ENCODE data around the gene TAGLN. TPM values are rescaled to one million over a fixed set of nuclear protein-coding genes. Genes with fewer than 3 reads are reported as not detected.

Gene TAGLN
- total RNA-seq, 2 donors from 2014 or later = 442 to 1,859 TPM

GRCh38 chr11:117189941-117190544 is 9.1 kb upstream of the TAGLN start:
- DNase-seq (ENCODE audit: low spot score) = no peak
- H3K27me3 ChIP-seq = no peaks in the 10 kb centered on the region
- H3K9me3 ChIP-seq = no peaks in the 10 kb centered on the region
- peaks cover 85% of the 10 kb centered on the region for H3K36me3 ChIP-seq
- H3K4me1 ChIP-seq = no peaks in the 10 kb centered on the region
- TF ChIP-seq CTCF (IDR thresholded peaks at IDR 0.05) = no peak
- no peak overlapping the region for H3K27ac ChIP-seq
- no peak overlapping the region for H3K4me3 ChIP-seq

DNA sequence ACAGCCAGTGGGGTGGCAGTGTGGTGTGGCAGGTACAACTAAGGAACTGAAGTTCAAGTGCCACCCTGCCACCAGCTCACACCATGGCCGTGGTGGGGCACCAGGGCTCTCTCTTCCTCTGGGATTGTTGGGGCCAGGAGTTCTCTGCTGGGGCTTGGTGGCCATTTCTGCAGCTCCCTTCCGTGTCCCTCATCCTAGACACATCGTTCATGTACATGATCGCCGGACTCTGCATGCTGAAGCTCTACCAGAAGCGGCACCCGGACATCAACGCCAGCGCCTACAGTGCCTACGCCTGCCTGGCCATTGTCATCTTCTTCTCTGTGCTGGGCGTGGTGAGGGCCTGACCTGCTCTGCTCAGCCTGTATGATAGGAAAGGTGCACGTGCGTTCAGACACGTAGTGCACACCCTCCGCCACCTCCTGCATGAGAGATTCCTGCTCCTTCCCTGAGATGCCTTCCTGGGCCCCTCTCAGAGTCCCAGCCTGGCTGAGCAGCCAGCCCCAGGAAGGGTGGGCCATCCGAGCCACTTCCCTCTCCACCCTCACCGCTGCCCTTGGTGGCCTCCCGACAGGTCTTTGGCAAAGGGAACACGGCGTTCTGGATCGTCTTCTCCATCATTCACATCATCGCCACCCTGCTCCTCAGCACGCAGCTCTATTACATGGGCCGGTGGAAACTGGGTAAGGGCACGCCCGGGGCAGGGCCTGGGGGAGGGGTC is 7.3 kb upstream of the TAGLN start:
- no peak for DNase-seq (ENCODE audit: low spot score)

GRCh38 chr11:117192401-117192875 is 6.7 kb upstream of the TAGLN start:
- DNase-seq (ENCODE audit: low spot score) = no peak
- H3K36me3 ChIP-seq = peaks cover 76% of the 10 kb centered on the region
- no peak for TF ChIP-seq CTCF (IDR thresholded peaks at IDR 0.05)

More for the DNA sequence above, 7.3 kb upstream of the TAGLN start:
- no peak for TF ChIP-seq CTCF (IDR thresholded peaks at IDR 0.05)
- no peak overlapping the region for H3K4me3 ChIP-seq
- H3K27ac ChIP-seq = no peak overlapping the region
- H3K4me1 ChIP-seq = no peaks in the 10 kb centered on the region
- no peaks in the 10 kb centered on the region for H3K9me3 ChIP-seq
- peaks cover 79% of the 10 kb centered on the region for H3K36me3 ChIP-seq
- no peaks in the 10 kb centered on the region for H3K27me3 ChIP-seq

DNA sequence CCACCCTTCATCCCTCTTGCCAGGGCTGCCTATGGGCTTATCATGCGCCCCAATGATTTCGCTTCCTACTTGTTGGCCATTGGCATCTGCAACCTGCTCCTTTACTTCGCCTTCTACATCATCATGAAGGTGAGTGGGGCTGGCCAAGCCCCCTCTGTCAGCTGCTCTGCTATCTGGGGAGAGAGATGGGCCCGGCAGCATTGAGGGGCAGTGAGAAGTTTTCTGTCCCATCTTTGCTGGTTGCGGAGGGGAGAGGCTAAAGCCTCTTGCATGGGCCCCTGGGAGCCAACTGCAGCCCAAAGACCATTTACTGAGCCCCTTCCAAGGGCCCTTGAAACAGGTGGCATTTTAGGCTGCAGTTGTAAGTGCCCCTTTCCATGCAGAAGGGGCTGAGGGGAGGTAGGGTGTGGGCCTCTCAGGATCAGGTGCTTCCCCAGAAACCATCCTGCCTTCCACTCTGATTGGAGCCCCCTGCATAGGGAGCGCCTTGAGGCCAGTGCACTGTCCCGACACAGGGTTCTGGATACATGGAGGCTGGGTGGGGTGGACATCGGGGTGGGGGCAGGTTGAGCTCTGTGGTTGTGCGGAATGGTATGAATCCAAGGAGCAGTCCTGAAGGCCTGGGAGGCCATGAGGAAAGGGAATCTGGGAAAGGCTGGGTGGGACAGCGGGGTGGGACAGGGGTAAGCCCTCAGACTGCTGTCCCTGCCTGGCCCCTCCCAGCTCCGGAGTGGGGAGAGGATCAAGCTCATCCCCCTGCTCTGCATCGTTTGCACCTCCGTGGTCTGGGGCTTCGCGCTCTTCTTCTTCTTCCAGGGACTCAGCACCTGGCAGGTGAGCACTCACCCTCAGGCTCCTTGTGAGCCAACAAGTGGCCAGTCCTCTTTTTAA is 5.8 kb upstream of the TAGLN start:
- Histone ChIP-seq H3K9me3 (no peaks in the 10 kb centered on the region), H3K4me3 (no peak overlapping the region), H3K27me3 (no peaks in the 10 kb centered on the region), H3K27ac (no peak overlapping the region), H3K4me1 (peaks cover 0 to 13% of the 10 kb centered on the region in 2 donors), H3K36me3 (peaks cover 66% of the 10 kb centered on the region)
- TF ChIP-seq CTCF (IDR thresholded peaks at IDR 0.05) = no peak
- DNase-seq (ENCODE audit: low spot score) = no peak

More at GRCh38 chr11:117192401-117192875, 6.7 kb upstream of the TAGLN start:
- Histone ChIP-seq H3K4me3 (no peak overlapping the region), H3K9me3 (no peaks in the 10 kb centered on the region), H3K27ac (no peak overlapping the region), H3K27me3 (no peaks in the 10 kb centered on the region), H3K4me1 (peaks cover 0 to 4% of the 10 kb centered on the region in 2 donors)

DNA sequence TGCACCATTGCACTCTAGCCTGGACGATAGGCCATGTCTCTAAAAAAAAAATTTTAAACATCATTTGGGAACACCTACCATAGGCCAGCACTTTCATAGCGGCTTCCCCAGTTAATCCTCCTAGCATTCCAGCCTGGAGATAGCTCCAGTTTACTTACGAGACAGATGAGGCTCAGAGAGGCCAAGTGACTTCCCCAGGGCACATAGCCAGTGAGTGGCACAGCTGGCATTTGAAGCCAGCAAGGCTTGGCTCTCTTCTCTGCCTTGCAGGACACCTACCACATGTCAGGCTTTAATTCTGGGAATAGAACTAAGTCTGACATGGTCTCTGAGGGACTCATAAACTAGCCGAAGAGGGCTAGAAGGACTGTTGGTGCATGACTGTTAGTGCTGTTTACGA is 4.9 kb upstream of the TAGLN start:
- Histone ChIP-seq H3K27ac (no peak overlapping the region), H3K4me1 (peaks cover 0 to 22% of the 10 kb centered on the region in 2 donors), H3K4me3 (no peak overlapping the region), H3K27me3 (no peaks in the 10 kb centered on the region), H3K9me3 (no peaks in the 10 kb centered on the region), H3K36me3 (peaks cover 57% of the 10 kb centered on the region)
- no peak for TF ChIP-seq CTCF (IDR thresholded peaks at IDR 0.05)
- no peak for DNase-seq (ENCODE audit: low spot score)
